AG08396 (cell line): ENCODE data around the gene GPR39.

Experiments
- DNase-seq: peaks from one replicate; pipeline ENCODE4 v3.0.0; 2012; ENCODE audit warnings: low spot score, mixed read lengths

Gene GPR39

DNA sequence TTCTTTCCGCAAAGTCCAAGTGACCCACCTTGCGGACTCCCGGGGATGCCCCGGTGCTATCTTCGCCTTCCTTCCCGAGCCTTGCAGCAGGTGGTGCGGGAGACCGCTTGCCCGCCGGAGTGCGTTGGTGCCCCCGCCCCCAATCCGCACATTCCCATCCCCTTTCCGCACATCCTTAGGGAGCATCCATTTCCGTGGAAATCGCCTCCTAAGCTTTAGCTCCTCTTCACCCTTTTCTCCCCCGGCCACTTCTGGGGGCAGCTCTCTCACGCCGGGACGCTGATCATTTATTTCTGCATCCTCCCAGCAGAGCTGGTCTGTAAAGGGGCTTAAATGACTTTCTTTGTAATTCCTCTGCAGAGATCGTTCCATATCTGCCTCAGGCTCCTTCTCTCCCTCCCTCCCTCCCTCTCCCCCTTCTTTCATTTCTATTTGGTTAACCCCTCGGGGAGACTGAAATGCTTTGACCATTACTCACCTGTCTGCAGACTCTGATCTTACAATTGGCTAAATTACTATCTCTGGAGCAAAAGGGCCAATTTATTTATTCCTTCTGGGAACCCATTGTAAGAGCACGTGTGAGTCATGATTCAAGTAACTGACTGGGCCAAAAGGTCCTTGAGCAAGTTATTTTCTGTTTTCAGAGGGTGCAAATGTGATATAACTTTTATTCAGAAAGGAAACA is 254.7 kb downstream of the GPR39 start:
- peak; percentile 67 for DNase-seq

DNA sequence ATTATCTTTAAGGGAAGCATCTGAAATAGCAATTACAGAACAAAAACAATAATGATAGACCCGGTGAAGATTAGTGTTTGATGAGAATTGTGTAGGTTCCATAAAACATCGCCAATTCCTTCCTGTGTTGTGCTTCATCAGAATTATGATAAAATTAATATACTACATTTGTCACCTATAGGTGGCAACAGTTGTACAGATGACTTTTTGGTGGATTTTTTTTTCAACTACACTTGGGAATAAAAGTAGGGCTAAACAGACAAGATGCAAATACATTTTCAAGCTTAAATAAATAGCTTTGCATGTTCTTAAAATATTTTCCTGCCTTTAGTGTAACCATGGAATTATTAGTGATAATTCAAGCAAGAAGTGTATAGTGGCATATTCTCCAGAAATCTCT is 260.4 kb downstream of the GPR39 start:
- DNase-seq: no peak

DNA sequence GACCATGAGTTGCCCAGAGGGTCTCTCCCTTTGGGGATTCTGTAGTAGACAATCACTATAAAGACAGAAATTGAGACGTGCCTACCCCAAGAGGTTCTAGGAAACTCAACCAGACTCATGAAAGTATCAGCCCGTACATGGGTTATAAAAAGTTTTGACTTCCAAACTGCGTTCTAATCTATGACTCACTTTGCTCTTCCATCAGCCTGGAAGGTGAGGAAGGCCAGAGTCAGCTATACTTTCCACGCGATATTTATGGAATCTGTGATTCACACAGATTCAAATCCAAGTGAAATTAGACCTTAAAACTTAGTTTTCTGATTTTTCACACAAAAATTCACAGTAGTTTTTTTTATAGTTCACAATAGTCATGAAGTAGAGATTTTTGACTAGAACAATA is 261.1 kb downstream of the GPR39 start:
- DNase-seq: no peak

DNA sequence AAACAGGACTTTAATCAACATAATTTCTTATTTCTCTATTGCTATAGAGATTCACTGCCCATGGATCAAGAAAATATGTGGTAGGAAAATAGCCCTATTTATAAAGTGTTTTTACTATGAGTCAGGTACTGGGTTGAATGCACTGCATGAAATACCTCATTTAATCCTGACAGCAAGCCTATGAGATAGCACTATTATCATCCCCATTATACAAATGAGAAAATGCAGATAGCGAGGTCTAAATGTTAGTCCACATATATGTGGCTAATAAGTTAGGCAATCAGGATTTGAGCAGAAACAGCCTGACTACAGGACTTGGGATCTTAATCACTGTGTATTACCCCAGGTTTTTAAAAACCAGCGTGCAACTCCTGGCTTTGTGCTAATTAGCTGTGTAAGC is 261.9 kb downstream of the GPR39 start:
- no peak for DNase-seq

DNA sequence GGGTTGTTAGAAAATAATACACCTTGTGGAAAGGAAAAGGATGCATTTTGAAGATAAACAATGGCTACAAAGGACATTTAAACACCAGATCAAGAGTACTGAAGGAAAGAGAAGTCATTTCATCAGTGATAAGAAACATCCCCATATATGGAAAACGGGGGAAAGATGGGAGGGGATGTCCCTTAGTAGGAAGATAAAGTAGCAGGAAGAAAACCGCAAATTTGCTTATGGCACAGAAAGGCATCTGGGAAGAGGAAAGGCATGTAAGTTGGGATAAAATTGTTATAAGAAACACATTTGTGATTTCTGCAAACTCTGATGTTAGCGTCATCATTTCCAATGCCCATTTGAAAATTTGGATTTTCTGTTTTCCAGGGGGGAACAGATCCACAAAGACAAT is 263.9 kb downstream of the GPR39 start:
- DNase-seq: no peak

DNA sequence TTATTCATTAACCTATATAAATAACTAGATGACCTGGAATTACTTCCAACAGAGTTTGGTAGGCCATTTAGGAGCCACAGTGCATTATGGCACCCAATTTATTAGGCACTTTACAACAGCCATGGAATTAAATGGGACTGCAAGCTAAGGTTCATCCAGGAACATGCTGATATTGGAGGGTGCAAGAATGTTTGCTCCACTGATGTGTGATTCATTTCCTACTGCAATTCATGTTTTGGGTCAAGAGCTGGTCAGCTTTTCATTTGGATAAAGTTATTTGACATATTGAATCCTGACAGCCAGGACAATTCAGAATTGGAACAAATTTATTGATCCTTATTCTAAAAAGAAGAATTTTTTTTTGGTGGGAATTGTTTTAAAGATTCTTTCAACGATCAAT is 265.2 kb downstream of the GPR39 start:
- DNase-seq: no peak

DNA sequence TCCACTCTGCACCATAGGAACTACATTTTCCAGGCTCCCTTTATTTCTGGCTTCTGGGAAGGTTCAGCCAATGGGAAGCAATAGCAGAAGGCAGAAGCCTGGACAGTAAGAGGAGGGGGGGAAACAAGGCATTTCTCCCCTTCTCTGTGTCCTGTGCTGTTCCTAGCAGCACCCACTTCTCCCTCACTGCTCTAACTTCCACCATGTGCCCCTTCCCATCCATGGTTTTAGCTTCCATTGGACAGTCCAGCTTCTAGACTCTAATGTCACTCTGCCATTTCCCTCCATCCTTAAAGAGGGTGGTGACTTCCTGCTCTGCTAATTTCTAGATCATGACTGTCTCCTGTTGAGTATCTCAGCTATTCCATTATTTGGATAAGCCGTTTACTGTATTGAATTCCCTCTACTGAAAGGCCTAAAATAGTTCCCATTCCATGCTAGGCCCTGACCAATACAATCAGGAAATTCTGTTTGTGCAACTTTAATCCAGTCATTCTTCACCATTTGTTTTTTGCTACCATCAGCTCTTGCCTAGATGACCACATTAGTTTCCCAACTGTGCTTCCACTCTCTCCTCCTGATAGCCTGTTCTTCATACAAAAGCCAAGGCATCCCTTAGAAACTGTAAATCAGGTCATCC is 274.2 kb downstream of the GPR39 start:
- DNase-seq: peak; percentile 52

DNA sequence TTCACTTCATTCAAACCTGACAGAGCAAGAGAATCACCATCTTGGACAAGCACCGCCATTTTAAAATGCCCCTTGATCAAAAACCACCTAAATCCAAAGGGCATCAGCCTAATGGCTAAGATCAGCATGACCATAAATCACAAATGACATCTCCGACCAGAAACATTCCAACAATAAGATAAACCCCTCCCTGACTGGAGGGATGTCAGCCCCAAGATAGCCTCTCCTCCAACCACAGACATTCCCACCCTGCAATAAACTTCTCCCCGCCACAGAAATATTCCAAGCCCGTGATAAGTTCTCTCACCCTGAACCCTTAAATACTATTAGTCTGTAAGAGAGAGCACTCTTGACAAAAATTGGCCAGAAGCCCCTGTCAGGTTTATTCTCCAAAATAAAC is 275.0 kb downstream of the GPR39 start:
- DNase-seq: no peak

DNA sequence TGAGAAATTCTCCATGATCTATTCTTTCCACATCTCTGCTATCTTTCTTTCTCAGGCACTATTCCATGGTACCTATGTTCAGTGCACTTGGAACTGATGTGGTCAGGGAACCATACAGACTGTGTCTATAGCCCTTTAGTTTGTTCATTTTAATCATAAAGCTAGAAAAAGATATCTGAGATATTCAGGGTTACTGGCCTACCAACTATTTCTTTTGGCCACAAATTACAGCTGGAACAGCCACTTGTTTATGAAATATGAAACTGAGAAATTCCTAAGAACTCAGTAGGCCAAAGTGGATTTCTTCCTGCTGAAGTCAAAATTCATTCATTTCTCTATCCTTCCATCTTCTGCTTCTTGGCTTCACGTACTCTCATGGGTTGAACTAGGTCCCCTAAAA is 276.2 kb downstream of the GPR39 start:
- no peak for DNase-seq
